GM12872 (cell line): ENCODE measurements around the gene AP2A2.

Experiments
- CTCF ChIP-seq: IDR thresholded peaks from 3 replicates; pipeline ENCODE4 v1.5.1; 2011; ENCODE audit warnings: low read depth, mild to moderate bottlenecking, low read length, moderate library complexity; ENCODE audit not compliant: insufficient read depth

Gene AP2A2

GRCh38 chr11:936199-936598, 10.5 kb downstream of the AP2A2 start:
- no peak for TF ChIP-seq CTCF

- no peak for TF ChIP-seq CTCF
These were observed 12.2 kb downstream of the AP2A2 start for GRCh38 chr11:937841-938261.

GRCh38 chr11:940496-941135, 14.9 kb downstream of the AP2A2 start:
- no peak for TF ChIP-seq CTCF

DNA sequence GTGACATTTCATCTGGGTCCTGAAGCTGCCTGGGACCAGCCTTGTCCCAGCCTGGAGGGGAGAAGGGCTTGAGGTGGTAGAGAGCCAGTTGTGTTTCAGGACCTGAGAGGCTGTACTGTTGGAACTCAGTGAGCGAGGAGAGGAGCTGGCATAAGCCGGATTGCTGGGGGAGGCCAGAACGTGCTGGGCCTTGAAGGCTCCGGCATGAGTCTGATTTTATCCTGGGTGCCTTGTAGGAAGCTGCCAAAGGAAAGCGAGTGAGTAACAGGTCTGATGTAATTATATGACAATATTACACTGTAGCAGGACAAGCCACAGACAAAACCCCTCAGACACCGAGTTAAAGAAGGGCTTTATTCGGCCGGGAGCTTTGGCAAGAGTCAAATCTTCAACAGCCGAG, 17.2 kb downstream of the AP2A2 start:
- TF ChIP-seq CTCF = no peak

GRCh38 chr11:944711-945470, 19.2 kb downstream of the AP2A2 start:
- TF ChIP-seq CTCF = no peak

DNA sequence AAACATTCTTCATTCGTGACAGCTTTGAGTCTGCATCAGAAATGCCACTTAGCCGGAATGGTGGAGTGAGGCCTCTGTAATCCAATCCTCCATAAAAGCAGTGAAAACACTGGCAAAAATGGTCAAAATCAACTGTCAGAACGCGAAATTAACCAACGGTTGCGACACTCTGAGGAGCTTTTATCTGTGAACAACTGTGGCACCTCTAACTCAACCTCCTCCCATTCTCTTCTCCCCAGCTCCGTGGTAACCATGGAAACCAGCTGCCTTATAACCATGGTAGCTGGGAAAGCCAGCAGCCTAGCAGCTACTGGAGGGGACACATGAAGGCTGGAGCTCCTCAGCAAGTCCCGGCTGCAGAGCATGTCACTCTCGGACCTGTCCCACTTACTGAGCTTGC, 20.3 kb downstream of the AP2A2 start:
- no peak for TF ChIP-seq CTCF

DNA sequence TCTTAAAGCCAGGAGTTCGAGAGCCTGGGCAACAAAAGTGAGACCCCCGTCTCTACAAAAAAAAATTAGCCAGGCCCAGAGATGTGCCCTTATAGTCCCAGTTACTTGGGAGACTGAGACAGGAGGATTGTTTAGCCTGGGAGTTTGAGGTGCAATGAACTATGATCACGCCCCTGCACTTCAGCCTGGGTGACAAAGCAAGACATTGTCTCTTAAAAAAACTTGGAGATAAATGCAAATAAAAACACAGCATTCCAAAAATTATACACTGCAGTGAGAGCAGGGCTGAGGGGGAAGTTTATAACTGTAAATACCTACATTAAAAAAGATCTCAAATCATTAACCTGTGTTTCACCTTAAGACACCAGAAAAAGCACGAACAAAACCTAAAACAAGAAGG, 22.1 kb downstream of the AP2A2 start:
- TF ChIP-seq CTCF = no peak
